IMR-90 (cell line): ENCODE results near the gene MED12L. TPM values are rescaled to one million over a fixed set of nuclear protein-coding genes. Genes with fewer than 3 reads are reported as not detected.

Experiments used
- ATAC-seq: fragments of 200-7000 bp; cut with Tn5 transposase; 2 replicates; pipeline ENCODE4 v1.9.1; 2020; ENCODE audit warnings: low read depth, mild to moderate bottlenecking, moderate library complexity
- BruUV-seq: library from RNA; stranded (reverse); fragments of 400-500 nt; replicated peaks from 2 replicates; lab custom pipeline; 2021; lab: Mats Ljungman, UMichigan
- CTCF ChIA-PET: fragments of 300-600 bp; formaldehyde crosslinking; extraction: SDS; loops from one replicate; lab custom pipeline; 2021; ENCODE audit warnings: antibody characterized with exemption; lab: Yijun Ruan, JAX
- POLR2A ChIA-PET: fragments of 300-600 bp; sonication (Branson Sonifier 250); formaldehyde crosslinking; loops from one replicate; lab custom pipeline; 2022; ENCODE audit warnings: antibody characterized with exemption; ENCODE audit not compliant: unreplicated experiment; lab: Charles Lee
- DNase-seq: peaks from one replicate; pipeline ENCODE4 v3.0.0; 2013
- H2AFZ ChIP-seq: replicated peaks from 2 replicates; pipeline ENCODE3; 2013; ENCODE audit warnings: low read length, mild to moderate bottlenecking; ENCODE audit not compliant: poor library complexity
- H2AK5ac ChIP-seq: 2 replicates; pipeline ENCODE4 v1.6.1; 2013; ENCODE audit warnings: low read depth, low read length, inconsistent platforms
- H2AK9ac ChIP-seq: replicated peaks from 2 replicates; pipeline ENCODE3; 2013; ENCODE audit warnings: mild to moderate bottlenecking, low read depth, low read length, moderate library complexity; ENCODE audit not compliant: poor library complexity
- H2BK120ac ChIP-seq: 2 replicates; pipeline ENCODE4 v1.6.1; 2013; ENCODE audit warnings: low read depth, low read length, inconsistent platforms
- H2BK15ac ChIP-seq: 3 replicates; pipeline ENCODE4 v1.6.1; 2013; ENCODE audit warnings: low read depth, low read length, inconsistent platforms
- H2BK20ac ChIP-seq: 2 replicates; pipeline ENCODE4 v1.6.1; 2013; ENCODE audit warnings: low read depth, mild to moderate bottlenecking, inconsistent platforms, low read length, moderate library complexity
- H2BK5ac ChIP-seq: 2 replicates; pipeline ENCODE4 v1.6.1; 2013; ENCODE audit warnings: mild to moderate bottlenecking, low read depth, low read length, inconsistent platforms; ENCODE audit not compliant: poor library complexity, severe bottlenecking
- H3K14ac ChIP-seq: replicated peaks from 2 replicates; pipeline ENCODE4 v1.6.1; 2013; ENCODE audit warnings: low read depth, low read length, inconsistent platforms
- H3K18ac ChIP-seq: 2 replicates; pipeline ENCODE4 v1.6.1; 2013; ENCODE audit warnings: low read depth, low read length, control low read depth
- H3K23ac ChIP-seq: 2 replicates; pipeline ENCODE4 v1.6.1; 2013; ENCODE audit warnings: low read depth, low read length, inconsistent platforms
- H3K27ac ChIP-seq: 2 replicates; pipeline ENCODE4 v1.5.1; 2013; ENCODE audit warnings: mild to moderate bottlenecking, control low read depth, low read length; ENCODE audit not compliant: insufficient read depth
- H3K27me3 ChIP-seq: 2 replicates; pipeline ENCODE4 v1.6.1; 2013; ENCODE audit warnings: low read length; ENCODE audit not compliant: control insufficient read depth, insufficient read depth
- H3K36me3 ChIP-seq: 2 replicates; pipeline ENCODE4 v1.6.1; 2013; ENCODE audit warnings: low read length, mixed read lengths; ENCODE audit not compliant: control insufficient read depth, insufficient read depth
- H3K4ac ChIP-seq: 2 replicates; pipeline ENCODE4 v1.6.1; 2013; ENCODE audit warnings: low read depth, low read length, inconsistent platforms
- H3K4me1 ChIP-seq: 2 replicates; pipeline ENCODE4 v1.6.1; 2013; ENCODE audit warnings: low read length, mixed read lengths; ENCODE audit not compliant: control insufficient read depth, insufficient read depth
- H3K4me2 ChIP-seq: 2 replicates; pipeline ENCODE4 v1.6.1; 2013; ENCODE audit warnings: low read depth, mild to moderate bottlenecking, control low read depth, low read length, moderate library complexity
- H3K4me3 ChIP-seq: 2 replicates; pipeline ENCODE4 v1.5.1; 2013; ENCODE audit warnings: low read depth, mild to moderate bottlenecking, control low read depth, low read length, moderate library complexity; ENCODE audit not compliant: insufficient read depth
- H3K56ac ChIP-seq: 2 replicates; pipeline ENCODE4 v1.6.1; 2013; ENCODE audit warnings: low read length, inconsistent platforms; ENCODE audit not compliant: insufficient read depth; ENCODE audit errors: extremely low read depth
- H3K79me1 ChIP-seq, 2 experiments: 2 replicates each; pipeline ENCODE4 v1.6.1; 2013; ENCODE audit warnings: low read length in 2 of 2, inconsistent platforms in 1 of 2, low read depth in 1 of 2
- H3K9ac ChIP-seq: 2 replicates; pipeline ENCODE4 v1.6.1; 2013; ENCODE audit warnings: low read depth, low read length, control low read depth
- H3K9me1 ChIP-seq: 2 replicates; pipeline ENCODE4 v1.6.1; 2013; ENCODE audit warnings: low read length, inconsistent platforms; ENCODE audit not compliant: insufficient read depth
- H3K9me3 ChIP-seq: 2 replicates; pipeline ENCODE4 v1.6.1; 2013; ENCODE audit warnings: low read length; ENCODE audit not compliant: control insufficient read depth, insufficient read depth
- H4K20me1 ChIP-seq: 2 replicates; pipeline ENCODE4 v1.6.1; 2013; ENCODE audit warnings: low read length, inconsistent platforms; ENCODE audit not compliant: insufficient read depth
- H4K5ac ChIP-seq: 2 replicates; pipeline ENCODE4 v1.6.1; 2013; ENCODE audit warnings: mild to moderate bottlenecking, low read depth, low read length, control low read depth
- H4K8ac ChIP-seq, 2 experiments: 2 replicates each; pipeline ENCODE4 v1.6.1; 2013; ENCODE audit warnings: low read depth in 2 of 2, low read length in 2 of 2, control low read depth in 1 of 2, inconsistent platforms in 1 of 2
- H4K91ac ChIP-seq: 2 replicates; pipeline ENCODE4 v1.6.1; 2013; ENCODE audit warnings: low read depth, low read length, inconsistent platforms; ENCODE audit not compliant: insufficient read depth
- BHLHE40 ChIP-seq: fragments of 150-350 bp; IDR thresholded peaks from 2 replicates; pipeline ENCODE4 v1.6.1; 2016; ENCODE audit warnings: mild to moderate bottlenecking, low read depth, low read length
- ELK1 ChIP-seq: fragments of 150-350 bp; IDR thresholded peaks from 2 replicates; pipeline ENCODE4 v1.6.1; 2016; ENCODE audit warnings: low read depth, mild to moderate bottlenecking, low read length, moderate library complexity, borderline replicate concordance
- FOS ChIP-seq: fragments of 150-350 bp; IDR thresholded peaks from 2 replicates; pipeline ENCODE4 v1.6.1; 2016; ENCODE audit warnings: low read depth, low read length
- MAFK ChIP-seq: IDR thresholded peaks from 2 replicates; pipeline ENCODE4 v1.6.1; 2012; ENCODE audit warnings: low read depth, low read length, improper control_type of control experiment
- MAZ ChIP-seq: IDR thresholded peaks from 2 replicates; pipeline ENCODE4 v1.6.1; 2012; ENCODE audit warnings: low read depth, mild to moderate bottlenecking, low read length, improper control_type of control experiment, moderate library complexity, borderline replicate concordance
- MXI1 ChIP-seq: IDR thresholded peaks from 2 replicates; pipeline ENCODE4 v1.6.1; 2012; ENCODE audit warnings: low read depth, mild to moderate bottlenecking, low read length, moderate library complexity, borderline replicate concordance
- RAD21 ChIP-seq: IDR thresholded peaks from 2 replicates; pipeline ENCODE4 v1.6.1; 2012; ENCODE audit warnings: low read length, improper control_type of control experiment
- RCOR1 ChIP-seq: IDR thresholded peaks from 2 replicates; pipeline ENCODE4 v1.6.1; 2012; ENCODE audit warnings: mild to moderate bottlenecking, low read length, improper control_type of control experiment; ENCODE audit not compliant: insufficient replicate concordance
- RFX5 ChIP-seq: IDR thresholded peaks from 2 replicates; pipeline ENCODE4 v1.8.0; 2012; ENCODE audit warnings: low read depth, mild to moderate bottlenecking, low read length, moderate library complexity
- SMC3 ChIP-seq: fragments of 150-350 bp; IDR thresholded peaks from 2 replicates; pipeline ENCODE4 v1.6.1; 2016; ENCODE audit warnings: low read depth, mild to moderate bottlenecking, antibody characterized with exemption, low read length, moderate library complexity
- USF2 ChIP-seq: fragments of 150-350 bp; IDR thresholded peaks from 2 replicates; pipeline ENCODE4 v1.6.1; 2017; ENCODE audit warnings: mild to moderate bottlenecking, antibody characterized with exemption, low read length, low read depth
- WGBS, 2 experiments: methylation state at CpG; one replicate each; pipeline versions ENCODE4 v1.1.5 to v1.1.7; 2013; ENCODE audit warnings: missing lambda C conversion rate in 2 of 2; ENCODE audit not compliant: insufficient read length in 1 of 2; ENCODE audit errors: extremely low coverage in 2 of 2; 5-methylcytosine and 5-hydroxymethylcytosine counted together
- dilution Hi-C: fragments of 300-500 bp; cut with HindIII; formaldehyde crosslinking; loops from one replicate; pipeline ENCODE4 v1.14.3; 2018; ENCODE audit warnings: low sequenced_read_pairs; ENCODE audit not compliant: unreplicated experiment
- in situ Hi-C: fragments of 300-500 bp; cut with MboI; formaldehyde crosslinking; loops from 3 replicates; pipeline ENCODE4 v1.14.3; 2019; ENCODE audit warnings: low sequenced_read_pairs, inconsistent platforms, mixed read lengths
- intact Hi-C: fragments of 100-400 bp; cut with micrococcal nuclease; formaldehyde crosslinking; loops from 2 replicates; pipeline ENCODE4 v1.10.0; 2022
- polyA plus RNA-seq, 3 experiments: library from polyadenylated mRNA; depleted of rRNA; stranded (reverse); fragments of >200 nt; gene quantifications; 2 replicates each; pipeline ENCODE4 v1.2.3, GENCODE V29; 2012; ENCODE audit warnings: low replicate concordance in 1 of 3
- total RNA-seq: library from RNA; depleted of rRNA; stranded (reverse); fragments of >200 nt; gene quantifications from 2 replicates; pipeline ENCODE4 v1.2.3, GENCODE V29; 2012

Gene MED12L
- total and polyA plus RNA-seq, 2 of the 4 experiments (the other 2 are of a cell fraction): 0.05 to 0.18 TPM

GRCh38 chr3:151384741-151385174 lies 299.3 kb downstream of the MED12L start, which contains the start of gene P2RY12:
Gene P2RY12 (minus strand): TSS chr3:151384753. CDS start chr3:151338845, 45,908 bp downstream.
- Histone ChIP-seq H2AK9ac (no peak within 1 kb of the TSS), H3K4me2 (peak within 1 kb of the TSS; percentile 79; the same call in 1 of the 2 replicates), H4K5ac (no peak within 1 kb of the TSS), H3K9ac (no peak within 1 kb of the TSS), H3K27me3 (no peaks in the 10 kb centered on the region), H3K4me3 (no peak within 1 kb of the TSS), H2BK20ac (no peak within 1 kb of the TSS), H3K79me1 (no peaks in the 10 kb centered on the region), H2AK5ac (no peak within 1 kb of the TSS), H3K4me1 (no peaks in the 10 kb centered on the region), H4K20me1 (no peaks in the 10 kb centered on the region), H2AFZ (no peak within 1 kb of the TSS), H2BK15ac (no peak within 1 kb of the TSS), H3K23ac (no peak within 1 kb of the TSS), H4K91ac (no peak within 1 kb of the TSS), H2BK5ac (no peak within 1 kb of the TSS), H3K18ac (no peak within 1 kb of the TSS), H3K56ac (no peak within 1 kb of the TSS), H3K9me1 (no peaks in the 10 kb centered on the region), H3K4ac (no peak within 1 kb of the TSS), H4K8ac (no peak within 1 kb of the TSS), H3K27ac (no peak within 1 kb of the TSS), H3K36me3 (no peaks in the 10 kb centered on the region), H2BK120ac (no peak within 1 kb of the TSS), H3K9me3 (no peaks in the 10 kb centered on the region), H3K14ac (no peak within 1 kb of the TSS; the same call in 1 of the 2 replicates)
- no TSS peak for BruUV-seq
- no peak for DNase-seq
- POLR2A ChIA-PET: no interaction called here
- no CpG with 5 or more reads among the region's 4 CpGs for WGBS, 2 experiments
- in situ Hi-C loops: no loop called here
- CTCF ChIA-PET: interaction anchor here (1.0 kb wide), 1 partner anchor 80 kb away, joined by 3 read pairs; no protein-coding TSS in a partner anchor
- intact Hi-C loops: no loop called here
- no peak for TF ChIP-seq BHLHE40
- no peak for TF ChIP-seq MAZ
- TF ChIP-seq MAFK: no peak
- no peak for TF ChIP-seq RFX5
- TF ChIP-seq MXI1: no peak
- no peak for TF ChIP-seq RCOR1
- no peak for TF ChIP-seq FOS
- TF ChIP-seq ELK1: no peak
- no peak for TF ChIP-seq SMC3
- no peak for TF ChIP-seq RAD21
- no peak for TF ChIP-seq USF2
- dilution Hi-C loops: no loop called here
- ATAC-seq: no peak
